MM.1S (cell line): Measurements from ENCODE around the gene SLC35F3.

Source experiments
- CTCF ChIP-seq: fragments of 300-600 bp; sonication (generic); IDR thresholded peaks from 2 replicates; pipeline ENCODE4 v1.5.1; 2016; ENCODE audit warnings: antibody characterized with exemption, low read length, mixed read lengths
- EZH2 ChIP-seq: fragments of 300-600 bp; sonication (generic); optimal IDR thresholded peaks from 2 replicates; pipeline ENCODE3; 2017; ENCODE audit warnings: low read depth, mild to moderate bottlenecking, antibody characterized with exemption, low read length, mixed read lengths
- EZH2phosphoT487 ChIP-seq: fragments of 300-600 bp; sonication (generic); IDR thresholded peaks from 2 replicates; pipeline ENCODE4 v1.6.1; 2018; ENCODE audit warnings: antibody characterized with exemption, low read length

DNA sequence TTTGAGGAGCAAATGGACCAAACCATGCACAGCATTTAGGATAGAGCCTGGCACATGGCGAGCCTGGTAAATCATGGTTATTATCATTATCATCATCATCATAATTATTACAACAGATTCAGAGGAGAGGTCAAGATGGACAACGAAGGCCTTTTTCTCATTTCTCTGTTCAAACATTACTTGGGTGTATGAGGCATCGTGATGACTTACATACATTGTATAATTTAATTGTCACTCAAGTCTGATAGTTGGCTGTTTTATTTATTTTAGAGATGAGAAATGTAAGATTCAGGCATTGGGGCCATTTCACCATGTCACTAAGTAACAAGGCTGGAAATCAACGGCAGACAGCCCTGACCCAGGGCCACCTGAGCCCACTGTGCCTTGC, 68.1 kb downstream of the SLC35F3 start:
- no peak for TF ChIP-seq CTCF
- TF ChIP-seq EZH2 = no peak
- no peak for TF ChIP-seq EZH2phosphoT487
